LNCAP (cell line): ENCODE results near the gene ZNF334.

Experiments used
- CTCF ChIP-seq: fragments of 450-650 bp; IDR thresholded peaks from 2 replicates; pipeline ENCODE4 v1.5.1; 2017; ENCODE audit warnings: mild to moderate bottlenecking

ZNF334 gene

GRCh38 chr20:46458866-46459750 lies 54.3 kb downstream of the ZNF334 start:
- TF ChIP-seq CTCF, result no peak

GRCh38 chr20:46456255-46457028 lies 56.9 kb downstream of the ZNF334 start:
- TF ChIP-seq CTCF, result no peak

- no peak for TF ChIP-seq CTCF
Observed at GRCh38 chr20:46455729-46456128, 57.6 kb downstream of the ZNF334 start.
